NCI-H2081 (cell line): ENCODE measurements around the gene COLGALT1.

ENCODE experiments used
- DNase-seq, 2 experiments: peaks; one replicate each; lab custom pipeline; 2025; lab: John Stamatoyannopoulos, UW

COLGALT1 gene

GRCh38 chr19:17623224-17623935 is 67.9 kb downstream of the COLGALT1 start:
- no peak for DNase-seq

GRCh38 chr19:17624314-17624991 is 69.0 kb downstream of the COLGALT1 start:
- no peak for DNase-seq

- no peak for DNase-seq
Observed at GRCh38 chr19:17625043-17625442, 69.6 kb downstream of the COLGALT1 start.

GRCh38 chr19:17625980-17626379 is 70.5 kb downstream of the COLGALT1 start:
- no peak for DNase-seq

- DNase-seq, result no peak
Observed at GRCh38 chr19:17626456-17627015, 71.1 kb downstream of the COLGALT1 start.

- DNase-seq, result no peak
Observed at GRCh38 chr19:17627161-17627560, 71.7 kb downstream of the COLGALT1 start.

- DNase-seq, result no peak
Observed at GRCh38 chr19:17627921-17628320, 72.5 kb downstream of the COLGALT1 start.

GRCh38 chr19:17629760-17630159 is 74.3 kb downstream of the COLGALT1 start:
- no peak for DNase-seq

- DNase-seq, result no peak
Observed at GRCh38 chr19:17632577-17632976, 77.1 kb downstream of the COLGALT1 start.
